Measurements from ENCODE around the gene WFIKKN2. TPM values are rescaled to one million over a fixed set of nuclear protein-coding genes. Genes with fewer than 3 reads are reported as not detected.
A peak's percentile ranks its signal among the peaks of the same experiment; 100 is the strongest.

WFIKKN2 gene
- polyA plus RNA-seq, 1 of the 3 experiments (the other 2 are of a cell fraction): not detected

GRCh38 chr17:50816771-50817751 is 18.3 kb upstream of the WFIKKN2 start:
- ChIA-PET CTCF (interaction anchor here (0.6 to 8.3 kb wide), 27 partner anchors 10 to 336 kb away, joined by 3 to 71 read pairs (median 4); partner anchors contain the start of genes NME1 and WFIKKN2), POLR2A (no interaction called here)
- Histone ChIP-seq H3K4me1 (ENCODE audit: control insufficient read depth in 1 of 2, insufficient read depth in 2 of 2, low read depth in 1 of 2, low read length in 1 of 2) (no peaks in the 10 kb centered on the region; a peak in 1 of 4 replicates), H3K4me2 (0 out of 2 replicates have a peak overlapping the region, but pooled peaks have one; percentile 1), H3K4me3 (ENCODE audit: low read depth in 2 of 2, low read length in 1 of 2) (no peak overlapping the region; a peak in 1 of 4 replicates), H3K27me3 (ENCODE audit: insufficient read depth) (peaks cover 4% of the 10 kb centered on the region; the same call in 1 of the 2 replicates), H4K20me1 (ENCODE audit: insufficient read depth) (no peaks in the 10 kb centered on the region), H3K9me2 (no peaks in the 10 kb centered on the region), H2AFZ (ENCODE audit: low read depth) (no peak overlapping the region), H3K9me3 (no peaks in the 10 kb centered on the region), H3K36me3 (replicated peaks in 1 of 2; ENCODE audit: control insufficient read depth in 1 of 2, insufficient read depth in 2 of 2, low read length in 1 of 2) (no peaks in the 10 kb centered on the region), H3F3A (replicated peaks; ENCODE audit: insufficient read depth) (no peaks in the 10 kb centered on the region), H3K9ac (no peak overlapping the region), H3K27ac (ENCODE audit: low read depth in 2 of 2, low read length in 1 of 2) (no peak overlapping the region), H3K79me2 (ENCODE audit: insufficient read depth) (no peaks in the 10 kb centered on the region)
- 34% methylated on average over 27 of the region's 27 CpGs for WGBS (ENCODE audit: low lambda C conversion rate)
- DNase-seq: peak; percentile 84
- TF ChIP-seq TCF12 (IDR thresholded peaks at IDR 0.05): no peak
- TF ChIP-seq ZBTB33 (IDR thresholded peaks at IDR 0.05; ENCODE audit: borderline replicate concordance, low read depth): no peak
- TF ChIP-seq IRF3 (IDR thresholded peaks at IDR 0.05; ENCODE audit: low read depth, low read length): no peak
- TF ChIP-seq RAD21 (IDR thresholded peaks at IDR 0.05; ENCODE audit: low read length): peak; percentile 44
- TF ChIP-seq POLR2AphosphoS5 (IDR thresholded peaks at IDR 0.05; ENCODE audit: low read depth, low read length): no peak
- no peak for TF ChIP-seq FOXM1 (IDR thresholded peaks at IDR 0.05; ENCODE audit: low read depth)
- peak; percentile 53 for TF ChIP-seq SMC3 (IDR thresholded peaks at IDR 0.05; ENCODE audit: low read depth, low read length)
- TF ChIP-seq, protein P1, sequence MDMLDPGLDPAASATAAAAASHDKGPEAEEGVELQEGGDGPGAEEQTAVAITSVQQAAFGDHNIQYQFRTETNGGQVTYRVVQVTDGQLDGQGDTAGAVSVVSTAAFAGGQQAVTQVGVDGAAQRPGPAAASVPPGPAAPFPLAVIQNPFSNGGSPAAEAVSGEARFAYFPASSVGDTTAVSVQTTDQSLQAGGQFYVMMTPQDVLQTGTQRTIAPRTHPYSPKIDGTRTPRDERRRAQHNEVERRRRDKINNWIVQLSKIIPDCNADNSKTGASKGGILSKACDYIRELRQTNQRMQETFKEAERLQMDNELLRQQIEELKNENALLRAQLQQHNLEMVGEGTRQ (IDR thresholded peaks at IDR 0.05; ENCODE audit: borderline replicate concordance, low read depth, low read length): no peak
- TF ChIP-seq SIN3A (IDR thresholded peaks at IDR 0.05; ENCODE audit: borderline replicate concordance, low read depth, low read length): no peak
- no peak for TF ChIP-seq RCOR1 (IDR thresholded peaks at IDR 0.05; ENCODE audit: low read length)
- TF ChIP-seq JUND (IDR thresholded peaks at IDR 0.05): no peak
- TF ChIP-seq CTCF (IDR thresholded peaks at IDR 0.05): peak; percentile 82
- no peak for TF ChIP-seq USF1 (IDR thresholded peaks at IDR 0.05; ENCODE audit: borderline replicate concordance, low read depth)
- TF ChIP-seq TAF1 (IDR thresholded peaks at IDR 0.05; ENCODE audit: borderline replicate concordance, low read depth, low read length): 0 out of 2 replicates have a peak, but pooled peaks have one; percentile 14
